IMR-90 (cell line): ENCODE results near the gene HBD.

ENCODE experiments used
- BHLHE40 ChIP-seq: fragments of 150-350 bp; IDR thresholded peaks from 2 replicates; pipeline ENCODE4 v1.6.1; 2016; ENCODE audit warnings: mild to moderate bottlenecking, low read depth, low read length
- CTCF ChIP-seq: conservative IDR thresholded peaks from 2 replicates; pipeline ENCODE4 v1.5.1; 2012; ENCODE audit warnings: mild to moderate bottlenecking, low read depth, low read length, improper control_type of control experiment
- FOS ChIP-seq: fragments of 150-350 bp; IDR thresholded peaks from 2 replicates; pipeline ENCODE4 v1.6.1; 2016; ENCODE audit warnings: low read depth, low read length
- NFE2L2 ChIP-seq: fragments of 150-350 bp; IDR thresholded peaks from 2 replicates; pipeline ENCODE4 v1.6.1; 2016; ENCODE audit warnings: low read depth, mild to moderate bottlenecking, low read length
- POLR2A ChIP-seq: IDR thresholded peaks from 2 replicates; pipeline ENCODE4 v1.6.1; 2012; ENCODE audit warnings: mild to moderate bottlenecking, low read depth, low read length
- SMC3 ChIP-seq: fragments of 150-350 bp; IDR thresholded peaks from 2 replicates; pipeline ENCODE4 v1.6.1; 2016; ENCODE audit warnings: low read depth, mild to moderate bottlenecking, antibody characterized with exemption, low read length, moderate library complexity
- USF2 ChIP-seq: fragments of 150-350 bp; IDR thresholded peaks from 2 replicates; pipeline ENCODE4 v1.6.1; 2017; ENCODE audit warnings: mild to moderate bottlenecking, antibody characterized with exemption, low read length, low read depth

- TF ChIP-seq CTCF (no peak), USF2 (no peak), FOS (no peak), POLR2A (no peak), BHLHE40 (no peak), SMC3 (no peak), NFE2L2 (no peak)
These were observed at the start of gene HBD for GRCh38 chr11:5234381-5234834.
